22Rv1 (cell line): ENCODE data around the gene ARHGAP8.

Source experiments
- ZFX ChIP-seq: fragments of 450-650 bp; IDR thresholded peaks from 2 replicates; pipeline ENCODE4 v1.6.1; 2017; ENCODE audit warnings: antibody characterized with exemption, borderline replicate concordance
- TF ChIP-seq, protein P1 (sequence below): fragments of 450-650 bp; IDR thresholded peaks from 2 replicates; pipeline ENCODE4 v1.5.1; 2017; ENCODE audit warnings: mild to moderate bottlenecking

DNA sequence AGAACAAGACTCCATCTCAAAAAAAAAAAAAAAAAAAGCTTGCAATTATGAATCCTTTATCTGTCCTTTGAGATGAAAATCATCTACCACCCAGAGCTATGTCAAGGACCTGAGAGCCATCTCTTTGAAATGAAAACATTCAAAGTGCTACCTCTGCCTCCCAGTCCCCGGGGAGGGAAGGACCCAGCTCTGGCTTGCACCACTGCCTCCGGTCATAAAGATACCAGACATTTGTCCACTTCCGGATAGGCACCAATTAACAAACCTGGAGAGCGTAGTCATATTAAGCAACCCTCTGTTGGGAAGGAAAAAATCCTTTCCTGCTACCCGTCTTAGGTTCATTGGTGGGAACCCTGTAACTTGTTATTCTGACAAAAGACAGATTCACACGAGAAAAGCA lies 98.6 kb downstream of the ARHGAP8 start:
- no peak for TF ChIP-seq ZFX
- TF ChIP-seq, protein P1, sequence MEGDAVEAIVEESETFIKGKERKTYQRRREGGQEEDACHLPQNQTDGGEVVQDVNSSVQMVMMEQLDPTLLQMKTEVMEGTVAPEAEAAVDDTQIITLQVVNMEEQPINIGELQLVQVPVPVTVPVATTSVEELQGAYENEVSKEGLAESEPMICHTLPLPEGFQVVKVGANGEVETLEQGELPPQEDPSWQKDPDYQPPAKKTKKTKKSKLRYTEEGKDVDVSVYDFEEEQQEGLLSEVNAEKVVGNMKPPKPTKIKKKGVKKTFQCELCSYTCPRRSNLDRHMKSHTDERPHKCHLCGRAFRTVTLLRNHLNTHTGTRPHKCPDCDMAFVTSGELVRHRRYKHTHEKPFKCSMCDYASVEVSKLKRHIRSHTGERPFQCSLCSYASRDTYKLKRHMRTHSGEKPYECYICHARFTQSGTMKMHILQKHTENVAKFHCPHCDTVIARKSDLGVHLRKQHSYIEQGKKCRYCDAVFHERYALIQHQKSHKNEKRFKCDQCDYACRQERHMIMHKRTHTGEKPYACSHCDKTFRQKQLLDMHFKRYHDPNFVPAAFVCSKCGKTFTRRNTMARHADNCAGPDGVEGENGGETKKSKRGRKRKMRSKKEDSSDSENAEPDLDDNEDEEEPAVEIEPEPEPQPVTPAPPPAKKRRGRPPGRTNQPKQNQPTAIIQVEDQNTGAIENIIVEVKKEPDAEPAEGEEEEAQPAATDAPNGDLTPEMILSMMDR, result no peak
